ENCODE measurements around the gene NT5C2.
"Not testable (repeated sequence)": the region's sequence is repeated elsewhere in the genome, so short reads cannot be mapped to it uniquely, and the experiment has no call there.

NT5C2 gene

GRCh38 chr10:103193107-103193819 lies at the start of gene NT5C2:
Gene NT5C2, minus strand, starts transcription at chr10:103193272. Its CDS starts 18,314 bp downstream, at chr10:103174958.
- DNase-seq (ENCODE audit: insufficient read length, low spot score) (peak; percentile 68), FAIRE-seq (peak; percentile 90)

GRCh38 chr10:103241262-103242011 lies 48.4 kb upstream of the NT5C2 start:
- DNase-seq (ENCODE audit: insufficient read length, low spot score) = peak; percentile 49
- FAIRE-seq = no peak

GRCh38 chr10:103238506-103239252 lies 45.6 kb upstream of the NT5C2 start:
- DNase-seq (ENCODE audit: insufficient read length, low spot score) (peak; percentile 38), FAIRE-seq (no peak)

GRCh38 chr10:103235775-103236174 lies 42.7 kb upstream of the NT5C2 start:
- DNase-seq (ENCODE audit: insufficient read length, low spot score) (no peak), FAIRE-seq (no peak)

- DNase-seq (ENCODE audit: insufficient read length, low spot score) (no peak), FAIRE-seq (no peak)
These were observed 39.9 kb upstream of the NT5C2 start for GRCh38 chr10:103232772-103233488.

GRCh38 chr10:103232131-103232673 lies 39.1 kb upstream of the NT5C2 start:
- FAIRE-seq (no peak), DNase-seq (ENCODE audit: insufficient read length, low spot score) (no peak)

- FAIRE-seq (no peak), DNase-seq (ENCODE audit: insufficient read length, low spot score) (peak; percentile 85)
These were observed 38.0 kb upstream of the NT5C2 start for GRCh38 chr10:103231047-103231551.

- FAIRE-seq (no peak), DNase-seq (ENCODE audit: insufficient read length, low spot score) (no peak)
These were observed 34.3 kb upstream of the NT5C2 start for GRCh38 chr10:103227416-103227815.

GRCh38 chr10:103225939-103226338 lies 32.9 kb upstream of the NT5C2 start:
- DNase-seq (ENCODE audit: insufficient read length, low spot score) = no peak
- FAIRE-seq = no peak

- FAIRE-seq; DNase-seq (ENCODE audit: insufficient read length, low spot score): not testable (repeated sequence)
These were observed 31.6 kb upstream of the NT5C2 start for GRCh38 chr10:103224721-103225120.

- DNase-seq (ENCODE audit: insufficient read length, low spot score) = no peak
- FAIRE-seq = no peak
These were observed 31.1 kb upstream of the NT5C2 start for GRCh38 chr10:103224133-103224532.

GRCh38 chr10:103216362-103216761 lies 23.3 kb upstream of the NT5C2 start:
- FAIRE-seq; DNase-seq (ENCODE audit: insufficient read length, low spot score): not testable (repeated sequence)

- FAIRE-seq = no peak
These were observed 22.5 kb upstream of the NT5C2 start for GRCh38 chr10:103215601-103216000.

GRCh38 chr10:103210262-103210661 lies 17.2 kb upstream of the NT5C2 start:
- FAIRE-seq; DNase-seq (ENCODE audit: insufficient read length, low spot score): not testable (repeated sequence)

More at GRCh38 chr10:103215601-103216000, 22.5 kb upstream of the NT5C2 start:
- DNase-seq (ENCODE audit: insufficient read length, low spot score) = no peak

GRCh38 chr10:103207643-103208042 lies 14.6 kb upstream of the NT5C2 start:
- not testable (repeated sequence) for FAIRE-seq; DNase-seq (ENCODE audit: insufficient read length, low spot score)

- FAIRE-seq (no peak), DNase-seq (ENCODE audit: insufficient read length, low spot score) (no peak)
These were observed 14.1 kb upstream of the NT5C2 start for GRCh38 chr10:103207141-103207540.

GRCh38 chr10:103206715-103207114 lies 13.6 kb upstream of the NT5C2 start:
- FAIRE-seq; DNase-seq (ENCODE audit: insufficient read length, low spot score): not testable (repeated sequence)

- not testable (repeated sequence) for FAIRE-seq; DNase-seq (ENCODE audit: insufficient read length, low spot score)
These were observed 12.3 kb upstream of the NT5C2 start for GRCh38 chr10:103205401-103205800.

GRCh38 chr10:103204353-103205255 lies 11.5 kb upstream of the NT5C2 start:
- FAIRE-seq (no peak), DNase-seq (ENCODE audit: insufficient read length, low spot score) (no peak)
